GM12891 (cell line): ENCODE data around the gene MYO5C.
A peak's percentile ranks its signal among the peaks of the same experiment; 100 is the strongest.

Experiments used
- DNase-seq: peaks from one replicate; pipeline ENCODE4 v3.0.0; 2011; ENCODE audit warnings: low spot score; ENCODE audit not compliant: insufficient read length
- FAIRE-seq: peaks from 2 replicates; lab custom pipeline; 2011; peaks lifted over from hg19 to GRCh38; lab: Jason Lieb, UNC
- PAX5 ChIP-seq: IDR thresholded peaks from 2 replicates; pipeline ENCODE4 v1.6.1; 2011; ENCODE audit warnings: low read length, moderate library complexity, mild to moderate bottlenecking; ENCODE audit not compliant: insufficient read depth, severe bottlenecking
- POLR2A ChIP-seq: IDR thresholded peaks from 2 replicates; pipeline ENCODE4 v1.6.1; 2011; ENCODE audit warnings: low read depth, low read length, control low read depth
- POLR2AphosphoS5 ChIP-seq: IDR thresholded peaks from 2 replicates; pipeline ENCODE4 v1.6.1; 2011; ENCODE audit warnings: low read depth, low read length, control low read depth
- POU2F2 ChIP-seq: IDR thresholded peaks from 2 replicates; pipeline ENCODE4 v1.6.1; 2011; ENCODE audit warnings: low read depth, mild to moderate bottlenecking, control low read depth, low read length, moderate library complexity
- SPI1 ChIP-seq: IDR thresholded peaks from 2 replicates; pipeline ENCODE4 v1.6.1; 2011; ENCODE audit warnings: low read depth, low read length, control low read depth
- TAF1 ChIP-seq: IDR thresholded peaks from 2 replicates; pipeline ENCODE4 v1.6.1; 2011; ENCODE audit warnings: low read depth, low read length, control low read depth

Gene MYO5C

GRCh38 chr15:52184721-52185120 is 110.9 kb downstream of the MYO5C start:
- no peak for FAIRE-seq

GRCh38 chr15:52183562-52184173 is 111.9 kb downstream of the MYO5C start:
- DNase-seq (no peak), FAIRE-seq (no peak)
- TF ChIP-seq POLR2A: no peak
- TF ChIP-seq PAX5: no peak
- TF ChIP-seq SPI1: no peak
- TF ChIP-seq TAF1: no peak

More at GRCh38 chr15:52184721-52185120, 110.9 kb downstream of the MYO5C start:
- TF ChIP-seq POLR2AphosphoS5 (no peak), TAF1 (no peak), PAX5 (no peak)
- no peak for DNase-seq

DNA sequence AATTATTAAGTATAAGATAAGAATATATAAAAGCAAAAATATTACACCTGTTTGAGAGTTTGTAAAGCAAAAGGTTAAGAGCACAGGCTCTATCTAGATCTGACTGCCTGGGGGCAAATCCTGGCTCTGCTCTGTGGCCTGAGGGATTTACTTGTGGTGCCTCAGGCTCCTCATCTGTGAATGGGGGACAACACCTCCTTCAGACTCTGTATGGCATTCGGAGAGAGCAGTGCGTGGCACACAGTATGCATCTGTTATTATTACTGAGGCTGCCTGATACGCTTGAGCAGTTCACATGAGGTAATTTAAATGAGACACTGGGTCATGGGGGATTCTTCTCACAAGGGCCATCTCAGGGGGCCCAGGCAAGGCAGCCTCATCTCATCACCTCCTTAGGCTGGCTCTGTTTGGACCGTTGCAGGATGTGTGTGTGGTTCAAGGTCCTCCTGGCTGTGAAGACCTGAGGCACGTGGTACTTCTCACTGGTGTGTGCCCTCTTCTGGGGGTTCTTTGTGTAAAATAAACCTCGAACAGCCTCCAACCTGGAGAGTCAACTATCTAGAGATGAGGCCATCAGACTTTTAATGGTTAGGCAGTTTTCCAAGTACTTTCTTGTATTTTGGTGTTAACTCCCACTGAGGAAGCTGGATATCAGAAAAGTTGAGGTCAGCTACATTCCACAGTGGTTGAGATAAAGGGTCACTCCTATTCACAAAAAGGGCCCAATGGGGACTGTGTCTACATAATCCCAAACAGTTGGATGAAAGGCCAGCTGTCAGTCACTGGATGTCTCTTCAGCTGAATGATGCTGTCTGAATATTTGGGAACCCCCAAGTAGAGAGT is 113.4 kb downstream of the MYO5C start:
- DNase-seq (no peak), FAIRE-seq (no peak)
- no peak for TF ChIP-seq POU2F2
- no peak for TF ChIP-seq TAF1
- TF ChIP-seq SPI1: no peak
- no peak for TF ChIP-seq PAX5
- TF ChIP-seq POLR2A: no peak
- TF ChIP-seq POLR2AphosphoS5: no peak

DNA sequence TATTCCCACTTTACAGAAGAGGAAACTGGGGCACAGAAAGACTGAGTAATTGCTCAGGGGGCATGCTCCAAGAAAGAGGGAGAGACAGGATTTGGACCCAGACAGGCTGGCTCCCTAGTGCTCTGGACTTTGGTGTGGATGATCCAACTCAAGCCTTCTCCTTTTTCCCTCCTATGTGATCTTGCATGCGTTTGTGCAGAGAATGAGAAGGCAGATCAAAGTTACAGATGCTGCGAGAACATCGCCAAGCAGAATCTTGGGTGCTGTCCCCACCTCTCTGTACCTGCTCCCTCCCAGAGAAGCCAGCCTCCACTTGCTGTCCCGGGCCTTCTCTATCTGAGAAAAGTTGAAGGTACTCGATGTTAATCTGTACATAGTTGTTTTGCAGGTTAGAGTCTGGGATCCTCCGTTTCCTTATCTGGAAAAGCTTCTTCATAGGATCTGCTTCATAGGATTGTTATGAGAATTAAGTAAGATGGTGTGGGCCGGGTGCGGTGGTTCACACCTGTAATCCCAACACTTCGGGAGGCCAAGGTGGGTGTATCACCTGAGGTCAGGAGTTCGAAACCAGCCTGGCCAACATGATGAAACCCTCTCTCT is 114.7 kb downstream of the MYO5C start:
- no peak for FAIRE-seq
- no peak for DNase-seq
- TF ChIP-seq TAF1 (no peak), POLR2A (no peak), SPI1 (no peak), PAX5 (no peak)

- TF ChIP-seq POU2F2 (peak; percentile 89), PAX5 (no peak)
- peak; percentile 48 for DNase-seq
- no peak for FAIRE-seq
These were observed 115.3 kb downstream of the MYO5C start for GRCh38 chr15:52180196-52180835.

GRCh38 chr15:52179278-52180195 is 116.1 kb downstream of the MYO5C start:
- FAIRE-seq (peak; percentile 94), DNase-seq (peak; percentile 88)
- TF ChIP-seq PAX5: no peak
- TF ChIP-seq SPI1: no peak
- 0 out of 2 replicates have a peak, but pooled peaks have one; percentile 39 for TF ChIP-seq TAF1
- TF ChIP-seq POLR2A: 0 out of 2 replicates have a peak, but pooled peaks have one; percentile 46
- 0 out of 2 replicates have a peak, but pooled peaks have one; percentile 17 for TF ChIP-seq POLR2AphosphoS5
- TF ChIP-seq POU2F2: no peak; the same call in 1 of the 2 replicates

GRCh38 chr15:52178765-52179164 is 116.8 kb downstream of the MYO5C start:
- DNase-seq (no peak), FAIRE-seq (no peak)
- TF ChIP-seq POLR2A (no peak), SPI1 (no peak), TAF1 (no peak), PAX5 (no peak), POLR2AphosphoS5 (no peak), POU2F2 (no peak)

- DNase-seq (no peak), FAIRE-seq (no peak)
- TF ChIP-seq PAX5 (no peak), SPI1 (no peak), TAF1 (no peak), POLR2A (no peak), POU2F2 (no peak), POLR2AphosphoS5 (no peak)
These were observed 122.7 kb downstream of the MYO5C start for GRCh38 chr15:52172869-52173268.

DNA sequence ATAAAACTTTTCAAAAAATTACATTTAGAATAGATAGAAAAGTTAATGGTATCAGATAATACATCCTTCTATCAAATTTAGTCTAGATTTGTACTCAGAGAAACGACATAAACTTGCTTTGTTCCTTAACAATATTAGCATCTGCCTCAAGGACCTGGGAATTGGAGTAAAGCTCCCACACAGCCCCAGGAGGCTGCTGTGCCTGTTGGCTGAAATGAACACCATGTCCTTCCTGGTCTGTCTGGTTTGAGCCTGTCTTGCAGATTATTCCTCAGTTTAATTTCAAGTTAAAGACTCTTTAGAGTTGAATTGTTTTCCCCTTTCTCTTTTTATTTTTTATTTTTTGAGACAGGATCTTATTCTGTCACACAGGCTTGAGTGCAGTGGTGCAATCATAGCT is 123.8 kb downstream of the MYO5C start:
- FAIRE-seq: no peak
- TF ChIP-seq TAF1: no peak
- no peak for DNase-seq
